ENCODE measurements around the gene SLF2.

DNA sequence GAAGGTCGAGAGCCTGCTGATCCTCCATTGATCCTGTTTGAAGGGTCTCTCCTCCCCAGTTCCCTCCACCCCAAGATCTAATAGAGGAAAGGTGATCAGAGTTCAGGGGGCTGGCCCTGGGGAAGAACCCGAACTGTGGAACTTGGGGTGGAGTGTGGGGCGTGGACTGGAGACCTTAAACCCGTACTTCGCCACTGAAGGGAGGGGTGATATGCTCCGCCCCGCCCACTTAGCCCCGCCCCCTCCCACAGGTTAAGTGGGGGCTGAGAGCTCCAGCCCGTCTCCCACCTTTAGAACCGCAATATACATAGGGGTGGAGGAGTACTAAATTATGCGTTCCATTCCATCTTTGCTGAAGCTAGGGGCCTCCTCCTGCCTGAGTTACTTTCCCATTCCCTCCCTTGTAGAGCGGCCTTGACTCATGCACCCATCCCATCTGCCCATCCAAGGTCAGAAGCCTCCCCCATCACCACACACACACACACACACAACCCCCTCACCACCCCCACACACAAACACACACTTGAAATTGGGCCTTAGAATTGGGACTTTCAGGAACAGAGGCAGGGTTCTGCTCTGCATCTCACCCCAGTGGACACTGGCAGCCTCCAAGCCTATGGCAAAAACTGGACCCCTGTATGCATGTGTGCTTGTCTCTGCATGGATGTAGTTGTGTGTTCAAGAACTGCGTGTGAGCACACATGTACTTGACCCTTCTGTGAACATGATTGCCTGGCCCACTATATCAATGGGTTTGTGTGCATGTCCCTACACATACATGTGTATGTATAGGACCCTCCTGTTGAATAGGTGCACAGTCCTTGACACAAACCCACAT, 57.5 kb downstream of the SLF2 start:
- TF ChIP-seq, protein P1, sequence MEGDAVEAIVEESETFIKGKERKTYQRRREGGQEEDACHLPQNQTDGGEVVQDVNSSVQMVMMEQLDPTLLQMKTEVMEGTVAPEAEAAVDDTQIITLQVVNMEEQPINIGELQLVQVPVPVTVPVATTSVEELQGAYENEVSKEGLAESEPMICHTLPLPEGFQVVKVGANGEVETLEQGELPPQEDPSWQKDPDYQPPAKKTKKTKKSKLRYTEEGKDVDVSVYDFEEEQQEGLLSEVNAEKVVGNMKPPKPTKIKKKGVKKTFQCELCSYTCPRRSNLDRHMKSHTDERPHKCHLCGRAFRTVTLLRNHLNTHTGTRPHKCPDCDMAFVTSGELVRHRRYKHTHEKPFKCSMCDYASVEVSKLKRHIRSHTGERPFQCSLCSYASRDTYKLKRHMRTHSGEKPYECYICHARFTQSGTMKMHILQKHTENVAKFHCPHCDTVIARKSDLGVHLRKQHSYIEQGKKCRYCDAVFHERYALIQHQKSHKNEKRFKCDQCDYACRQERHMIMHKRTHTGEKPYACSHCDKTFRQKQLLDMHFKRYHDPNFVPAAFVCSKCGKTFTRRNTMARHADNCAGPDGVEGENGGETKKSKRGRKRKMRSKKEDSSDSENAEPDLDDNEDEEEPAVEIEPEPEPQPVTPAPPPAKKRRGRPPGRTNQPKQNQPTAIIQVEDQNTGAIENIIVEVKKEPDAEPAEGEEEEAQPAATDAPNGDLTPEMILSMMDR (conservative IDR thresholded peaks at IDR 0.05; ENCODE audit: low read length), result no peak
- TF ChIP-seq EZH2phosphoT487 (IDR thresholded peaks at IDR 0.05; ENCODE audit: borderline replicate concordance, low read depth, low read length), result no peak
